Hematopoietic multipotent progenitor cell treated with erythropoietin and hydrocortisone succinate and interleukin-3 and kit ligand, for 8 days (in vitro differentiated cells): ENCODE results near the gene MLLT1.

Experiments
- DNase-seq: peaks from one replicate; pipeline ENCODE4 v3.0.0-alpha.2; 2015

Gene MLLT1

DNA sequence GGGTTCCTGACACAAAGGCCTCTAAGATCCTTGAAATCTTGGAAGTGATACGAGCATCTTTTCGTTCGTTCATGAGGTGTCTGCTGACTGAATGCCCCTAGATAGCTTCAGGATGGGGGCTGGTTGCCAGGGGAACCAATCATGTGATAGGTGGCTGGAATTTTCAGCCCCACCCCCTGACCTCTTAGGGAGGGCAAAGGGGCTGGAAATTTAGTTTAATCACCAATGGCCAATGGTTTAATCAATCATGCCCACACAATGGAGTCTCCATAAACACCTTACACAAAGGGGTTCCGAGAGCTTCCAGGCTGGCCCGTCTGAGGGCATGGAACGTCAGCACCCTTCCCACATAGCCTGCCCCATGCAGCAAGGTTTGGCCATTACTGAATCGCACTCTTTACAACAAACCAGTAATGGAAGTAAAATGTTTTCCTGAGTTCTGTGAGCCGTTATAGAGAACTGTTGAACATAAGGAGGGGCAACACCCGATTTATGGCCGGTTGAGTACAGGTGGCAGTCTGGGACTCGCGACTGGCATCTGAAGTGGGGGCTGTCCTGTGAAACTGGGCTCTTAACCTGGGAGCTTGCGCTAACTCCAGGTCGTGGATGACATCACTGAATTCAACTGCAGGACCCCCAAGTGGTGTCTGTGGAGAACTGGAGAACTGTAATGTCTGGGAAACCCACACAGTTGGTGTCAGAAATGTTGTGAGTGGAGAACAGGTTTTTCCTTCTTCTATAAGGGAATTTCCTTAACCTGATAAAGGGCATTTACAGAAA is 25.6 kb downstream of the MLLT1 start:
- DNase-seq: no peak

DNA sequence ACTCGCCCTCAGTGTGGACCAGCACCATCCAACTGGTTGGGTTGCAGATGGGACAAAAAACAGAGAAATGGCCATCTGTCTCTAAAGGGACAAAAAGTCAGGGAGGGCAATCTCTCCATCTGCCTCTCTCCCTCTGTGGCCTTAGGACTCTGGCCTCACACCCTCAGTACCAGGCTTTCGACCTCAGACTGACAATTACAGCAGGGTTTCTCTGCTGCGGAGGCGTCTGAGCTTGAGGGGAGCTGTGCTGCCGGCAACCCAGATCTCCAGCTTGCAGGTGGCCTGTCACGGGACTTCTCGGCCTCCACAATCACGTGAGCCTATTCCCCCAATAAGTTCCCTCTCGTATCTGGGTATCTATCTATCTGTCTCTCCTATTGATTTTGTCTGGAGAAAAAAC is 27.7 kb downstream of the MLLT1 start:
- DNase-seq: no peak

- DNase-seq: no peak
These were observed 28.9 kb downstream of the MLLT1 start for GRCh38 chr19:6250909-6251308.

- no peak for DNase-seq
These were observed 29.7 kb downstream of the MLLT1 start for GRCh38 chr19:6250024-6250615.

- no peak for DNase-seq
These were observed 30.5 kb downstream of the MLLT1 start for GRCh38 chr19:6249296-6249695.

- DNase-seq: no peak
These were observed 30.9 kb downstream of the MLLT1 start for GRCh38 chr19:6248844-6249243.

GRCh38 chr19:6248341-6248740 is 31.4 kb downstream of the MLLT1 start:
- no peak for DNase-seq

DNA sequence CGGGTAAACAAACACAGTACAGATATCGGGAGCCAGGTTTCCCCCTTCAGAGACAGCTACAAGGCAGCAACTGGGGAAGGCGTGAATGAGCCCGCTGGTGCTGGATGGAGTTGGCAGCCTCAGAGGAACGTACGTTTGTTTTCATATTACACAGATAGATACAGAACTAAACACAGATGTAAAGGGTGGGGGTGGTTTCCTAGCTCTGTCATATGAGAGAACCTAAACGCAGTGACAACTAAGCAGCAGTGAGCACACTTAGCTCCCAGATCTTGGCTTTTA is 32.8 kb downstream of the MLLT1 start:
- no peak for DNase-seq

- no peak for DNase-seq
These were observed 33.4 kb downstream of the MLLT1 start for GRCh38 chr19:6246174-6247006.

DNA sequence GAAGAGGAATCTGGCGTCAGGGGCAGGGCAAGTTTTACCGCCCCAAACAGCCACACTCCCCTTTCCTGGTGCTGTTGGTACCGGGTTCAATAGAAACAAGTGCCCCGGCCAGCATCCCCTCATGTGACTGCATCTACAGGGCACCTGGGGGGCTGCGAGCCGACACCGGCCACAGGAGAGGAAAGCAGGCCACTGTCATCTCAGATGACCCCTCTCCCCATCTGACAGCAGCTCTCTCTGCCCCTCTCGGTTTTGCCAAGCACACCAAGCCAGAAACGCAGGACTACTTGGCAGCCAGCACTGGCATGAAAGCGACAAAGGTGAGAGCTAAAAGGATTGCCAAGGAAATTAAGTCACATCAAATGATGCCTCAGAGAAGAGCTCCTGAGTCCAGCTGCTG is 37.1 kb downstream of the MLLT1 start:
- DNase-seq: no peak

DNA sequence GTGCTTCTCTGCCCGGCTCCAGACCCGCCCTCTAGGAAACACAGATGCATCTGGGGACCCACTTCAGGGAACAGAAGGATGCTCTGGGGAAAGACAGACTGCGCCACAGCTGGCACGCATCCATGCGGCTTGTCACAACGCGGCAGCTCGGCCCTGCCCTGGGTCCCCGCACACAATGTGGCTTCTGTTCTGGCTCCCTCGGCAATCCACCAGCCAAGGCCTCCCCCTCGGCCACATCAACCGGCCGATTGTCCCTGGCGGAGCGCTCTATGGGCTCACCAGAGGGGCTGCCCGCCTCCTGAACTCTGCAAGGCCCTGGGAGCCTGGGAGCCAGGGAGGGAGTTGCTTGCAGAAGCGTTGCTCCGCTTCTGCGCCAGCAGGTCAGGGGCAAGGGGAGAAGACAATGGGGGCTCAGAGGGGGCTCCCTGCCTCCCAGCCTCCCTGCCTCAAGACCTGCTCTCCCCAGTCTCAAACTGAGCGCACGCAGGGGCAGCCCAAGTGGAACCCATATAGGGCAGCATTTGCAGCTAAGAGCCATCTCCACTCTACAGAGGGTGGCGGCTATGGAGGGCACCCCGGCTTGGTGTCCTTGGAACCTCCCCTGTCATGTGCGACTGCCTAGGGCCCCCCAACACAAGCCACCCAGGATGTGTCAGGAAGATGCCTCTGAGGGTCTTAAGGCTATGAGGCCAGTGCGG is 37.9 kb downstream of the MLLT1 start:
- DNase-seq: no peak

DNA sequence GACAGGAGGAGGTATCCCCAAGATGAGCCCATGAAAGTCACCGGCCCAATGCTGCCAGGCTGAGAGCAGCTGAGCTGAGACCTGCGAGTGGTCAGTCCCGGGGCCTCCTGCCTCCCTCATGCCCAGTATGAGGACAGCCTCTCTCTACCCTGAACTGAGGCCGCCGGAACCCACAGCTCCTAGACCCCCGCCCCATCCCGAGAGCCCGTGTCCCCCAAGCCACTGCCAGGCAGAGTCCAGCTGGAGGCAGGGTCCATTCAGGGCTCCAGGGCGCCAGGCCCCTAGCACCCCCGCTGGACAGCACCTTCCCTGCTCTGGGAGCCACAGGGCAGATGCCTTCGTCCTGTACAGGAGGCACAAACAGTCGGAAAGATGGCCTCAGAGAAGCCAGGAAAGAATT is 38.7 kb downstream of the MLLT1 start:
- no peak for DNase-seq

DNA sequence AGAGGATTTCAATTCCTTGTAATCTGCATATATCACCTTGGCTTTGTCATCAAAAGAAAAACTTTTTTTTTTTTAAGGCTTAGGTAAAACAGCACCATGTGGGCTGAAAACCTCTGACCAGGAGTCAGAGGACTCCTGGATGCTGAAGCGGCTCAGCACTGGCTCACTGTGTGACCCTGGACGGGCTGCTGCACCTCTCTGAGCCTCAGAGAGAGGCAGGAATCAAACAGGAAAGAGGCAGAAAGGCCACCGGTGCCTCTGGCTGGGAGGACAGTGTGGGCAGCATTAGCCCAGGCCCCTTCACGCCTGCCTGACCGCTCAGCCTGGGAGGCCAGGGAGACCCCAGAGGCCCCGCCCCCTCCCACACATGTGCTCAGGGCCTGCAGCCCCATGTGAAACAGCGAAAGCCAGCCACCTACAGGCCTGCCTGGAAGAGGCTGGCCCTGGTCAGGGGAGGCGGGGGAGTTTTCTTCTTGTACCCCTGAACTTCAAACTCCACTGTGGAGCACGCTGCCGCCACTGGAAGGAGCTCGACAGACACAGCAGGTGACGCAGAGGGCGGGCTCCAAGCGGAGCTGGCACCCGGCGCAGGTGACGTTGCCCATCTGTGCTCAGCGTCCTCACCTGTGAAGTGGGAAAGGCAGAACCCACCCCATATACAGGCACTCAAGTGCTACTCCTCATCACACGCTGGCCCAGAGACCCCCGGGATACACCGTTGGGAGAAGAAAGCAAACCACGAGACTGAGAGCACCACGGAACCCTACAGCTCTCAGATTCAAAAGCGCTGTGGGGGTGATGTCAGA is 39.7 kb downstream of the MLLT1 start:
- no peak for DNase-seq

DNA sequence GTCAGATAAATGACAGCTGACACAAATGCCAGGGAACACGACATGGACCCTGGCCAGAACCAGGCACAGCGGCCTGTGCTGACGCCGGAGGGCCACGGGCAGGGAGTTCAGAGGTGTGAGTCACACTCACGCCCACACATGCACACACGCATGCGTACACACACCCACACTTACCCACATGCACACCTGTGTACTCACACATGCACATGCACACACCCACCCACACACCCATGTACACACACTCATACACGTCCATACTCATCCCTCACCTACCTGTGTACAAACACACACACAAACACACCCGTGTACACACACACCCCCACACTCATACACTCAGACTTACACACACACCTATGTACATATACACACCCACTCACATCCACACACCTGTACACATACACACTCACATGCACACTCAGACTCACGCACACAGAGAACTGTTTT is 40.4 kb downstream of the MLLT1 start:
- no peak for DNase-seq

GRCh38 chr19:6238643-6239281 is 41.0 kb downstream of the MLLT1 start:
- no peak for DNase-seq

GRCh38 chr19:6238256-6238642 is 41.5 kb downstream of the MLLT1 start:
- peak; percentile 93 for DNase-seq

DNA sequence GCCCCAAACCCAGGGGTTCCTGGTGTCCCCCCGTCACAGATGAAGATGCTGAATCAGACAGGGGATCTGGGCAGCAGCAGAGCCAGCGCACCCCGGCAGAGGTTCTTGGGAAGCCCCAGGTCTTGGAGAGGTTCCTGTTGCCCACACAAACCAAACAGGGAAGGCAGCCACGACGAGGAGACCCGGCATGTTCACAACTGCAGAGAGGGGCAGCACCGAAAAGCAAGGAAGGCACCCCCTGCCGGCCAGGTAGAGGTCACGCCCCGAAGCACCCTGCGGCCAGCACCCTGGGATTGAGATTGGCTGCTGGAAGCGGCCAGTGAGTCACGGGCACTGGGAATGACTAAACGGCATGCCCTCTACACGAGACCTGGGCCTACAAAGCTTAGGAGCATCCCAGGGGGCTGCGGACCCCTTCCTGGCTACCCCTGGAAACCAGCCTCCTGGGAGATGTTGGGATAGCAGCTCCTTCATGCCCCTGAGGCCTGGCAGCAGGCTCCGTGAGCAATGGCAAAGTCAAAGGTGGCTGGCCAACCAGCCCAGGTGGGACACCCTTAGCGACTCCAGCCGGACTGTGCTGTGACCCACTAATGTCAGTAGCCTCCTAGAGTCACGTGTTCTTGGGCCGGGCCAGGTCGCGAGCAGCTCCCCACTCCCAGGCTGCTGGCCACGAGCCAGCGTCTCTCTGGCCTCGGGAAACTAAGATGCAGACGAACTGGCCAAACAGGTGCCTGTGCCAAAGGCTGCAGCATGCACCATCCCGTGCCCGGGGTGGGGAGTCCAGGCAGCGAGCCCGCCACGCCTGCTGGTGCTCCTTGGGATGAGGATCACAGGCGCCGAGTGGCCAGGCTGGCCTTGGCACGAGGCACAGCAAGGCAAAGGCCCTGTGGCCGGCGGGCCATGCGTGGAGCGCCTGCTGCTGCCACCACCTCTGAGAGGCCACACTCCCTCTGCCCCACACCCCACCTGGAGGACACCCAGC is 43.2 kb downstream of the MLLT1 start:
- DNase-seq: no peak

DNA sequence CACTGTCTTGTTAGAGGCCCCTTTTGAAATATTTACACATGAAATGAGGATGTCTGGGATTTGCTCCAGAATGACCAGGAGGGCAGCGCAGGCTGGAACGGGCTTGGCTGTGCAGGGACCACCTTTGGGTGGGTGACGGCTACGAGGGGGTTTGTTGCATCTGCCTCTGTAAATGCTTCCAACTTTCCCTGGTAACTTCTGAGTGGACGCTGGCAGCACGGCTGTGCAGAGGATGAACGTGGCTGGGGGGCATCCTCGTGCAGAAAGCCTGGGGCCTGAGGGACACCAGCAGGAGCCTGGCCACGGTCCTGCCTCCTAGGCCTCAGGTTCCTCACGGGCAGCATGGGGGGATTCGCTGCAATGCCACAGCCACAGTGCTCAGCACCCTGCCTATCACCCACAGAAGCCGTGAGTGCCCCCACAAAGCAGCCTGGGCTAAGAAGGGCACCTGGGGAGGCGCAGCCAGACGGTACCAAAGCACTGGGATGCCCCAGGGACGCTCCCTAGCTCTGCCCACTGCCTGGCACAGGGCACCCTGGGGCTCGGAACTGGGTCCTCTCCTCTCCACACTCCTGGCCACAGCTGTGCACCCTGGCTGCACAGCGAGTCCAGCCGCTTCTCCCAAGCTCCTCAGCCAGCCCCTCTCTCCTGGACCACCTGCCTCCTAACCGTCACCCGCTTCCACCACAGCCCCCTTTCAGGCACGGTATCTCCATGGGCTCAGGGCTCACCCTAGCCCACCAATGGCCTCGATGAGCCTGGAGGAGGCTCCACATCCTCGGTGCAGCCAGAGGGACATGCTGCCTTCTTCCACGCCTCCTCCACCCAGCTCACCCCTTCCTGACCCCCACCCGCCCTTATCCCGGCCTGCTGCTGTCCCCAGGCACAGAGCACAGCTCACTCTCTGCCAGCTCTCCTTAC is 44.5 kb downstream of the MLLT1 start:
- no peak for DNase-seq

DNA sequence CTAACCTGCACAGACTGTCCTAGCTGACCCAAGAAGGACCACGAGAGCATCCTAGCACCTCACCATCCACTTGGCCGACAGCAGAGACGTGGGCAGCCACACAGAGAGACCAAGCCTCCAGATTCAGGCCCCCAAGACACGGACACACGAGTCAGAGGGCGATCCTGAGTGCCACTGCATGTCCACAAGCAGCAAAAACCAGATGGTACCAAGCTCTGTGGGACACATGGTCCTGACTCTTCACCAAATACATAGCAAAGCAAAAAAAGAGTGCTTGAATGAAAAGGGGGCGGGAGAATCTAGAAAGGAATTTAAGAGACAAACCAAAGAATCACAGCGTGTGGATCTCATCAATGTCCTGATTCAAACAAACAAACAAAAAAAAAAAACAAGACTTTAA is 45.2 kb downstream of the MLLT1 start:
- DNase-seq: no peak
